Left ventricle myocardium inferior (tissue), 1 donor: ENCODE data around the gene TSC22D3. TPM values are rescaled to one million over a fixed set of nuclear protein-coding genes. Genes with fewer than 3 reads are reported as not detected.

Experiments
- DNase-seq: peaks from one replicate; pipeline ENCODE4 v3.0.0-alpha.2; 2020
- H3K27ac ChIP-seq: fragments of 200-600 bp; replicated peaks from 2 replicates; pipeline ENCODE4 v1.8.0; 2021
- H3K27me3 ChIP-seq: fragments of 200-600 bp; 2 replicates; pipeline ENCODE4 v1.8.0; 2021; ENCODE audit warnings: low read depth
- H3K36me3 ChIP-seq: fragments of 200-600 bp; 2 replicates; pipeline ENCODE4 v1.8.0; 2021
- H3K4me1 ChIP-seq: fragments of 200-600 bp; 2 replicates; pipeline ENCODE4 v1.8.0; 2021
- H3K4me3 ChIP-seq: fragments of 200-600 bp; 2 replicates; pipeline ENCODE4 v1.8.0; 2021; ENCODE audit warnings: mild to moderate bottlenecking, moderate library complexity
- H3K9me3 ChIP-seq: fragments of 200-600 bp; replicated peaks from 2 replicates; pipeline ENCODE4 v1.8.0; 2021
- intact Hi-C: fragments of 100-400 bp; cut with micrococcal nuclease; formaldehyde crosslinking; loops from one replicate; pipeline ENCODE4 v1.11.0; 2022
- total RNA-seq: library from RNA; stranded (reverse); fragmentation: NEBNext Ultra II Directional; extraction: Animal tissue kit (Norgen Biotek cat#: 25700); gene quantifications from one replicate; pipeline ENCODE4 v1.2.1, GENCODE V29; 2021
- TF ChIP-seq, protein P1 (sequence below): fragments of 200-600 bp; IDR thresholded peaks from 2 replicates; pipeline ENCODE4 v1.8.0; 2021; ENCODE audit warnings: antibody characterized with exemption, mild to moderate bottlenecking, borderline replicate concordance
- donor health status: DM: no; HTN: yes; CAD: no; lungs with severe emphysema.

Gene TSC22D3
- total RNA-seq, 1 donor from 2014 or later = 58.9 TPM

DNA sequence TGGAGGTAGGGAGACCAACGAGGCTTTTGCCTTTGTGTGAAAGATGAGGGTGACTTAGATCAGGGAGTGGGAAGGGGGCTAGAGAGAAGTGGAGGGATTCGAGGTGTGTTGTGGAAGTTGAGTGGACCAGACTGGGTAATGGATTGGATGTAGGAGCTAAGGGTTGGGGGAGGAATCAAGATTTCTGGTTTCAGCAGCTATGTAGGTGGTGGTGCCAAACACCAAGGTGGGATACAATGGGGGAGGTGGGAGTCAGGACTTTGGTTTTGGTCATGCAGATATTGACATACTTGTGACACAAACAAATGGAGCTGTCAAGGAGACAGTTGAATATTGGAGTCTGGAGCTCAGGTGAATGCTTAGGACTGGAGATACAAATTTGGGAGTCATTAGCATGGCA is 71.0 kb downstream of the TSC22D3 start:
- Histone ChIP-seq H3K4me1 (peaks cover 3% of the 10 kb centered on the region), H3K27ac (no peak overlapping the region), H3K36me3 (no peaks in the 10 kb centered on the region), H3K27me3 (no peaks in the 10 kb centered on the region), H3K9me3 (no peaks in the 10 kb centered on the region), H3K4me3 (no peak overlapping the region)
- TF ChIP-seq, protein P1, sequence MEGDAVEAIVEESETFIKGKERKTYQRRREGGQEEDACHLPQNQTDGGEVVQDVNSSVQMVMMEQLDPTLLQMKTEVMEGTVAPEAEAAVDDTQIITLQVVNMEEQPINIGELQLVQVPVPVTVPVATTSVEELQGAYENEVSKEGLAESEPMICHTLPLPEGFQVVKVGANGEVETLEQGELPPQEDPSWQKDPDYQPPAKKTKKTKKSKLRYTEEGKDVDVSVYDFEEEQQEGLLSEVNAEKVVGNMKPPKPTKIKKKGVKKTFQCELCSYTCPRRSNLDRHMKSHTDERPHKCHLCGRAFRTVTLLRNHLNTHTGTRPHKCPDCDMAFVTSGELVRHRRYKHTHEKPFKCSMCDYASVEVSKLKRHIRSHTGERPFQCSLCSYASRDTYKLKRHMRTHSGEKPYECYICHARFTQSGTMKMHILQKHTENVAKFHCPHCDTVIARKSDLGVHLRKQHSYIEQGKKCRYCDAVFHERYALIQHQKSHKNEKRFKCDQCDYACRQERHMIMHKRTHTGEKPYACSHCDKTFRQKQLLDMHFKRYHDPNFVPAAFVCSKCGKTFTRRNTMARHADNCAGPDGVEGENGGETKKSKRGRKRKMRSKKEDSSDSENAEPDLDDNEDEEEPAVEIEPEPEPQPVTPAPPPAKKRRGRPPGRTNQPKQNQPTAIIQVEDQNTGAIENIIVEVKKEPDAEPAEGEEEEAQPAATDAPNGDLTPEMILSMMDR = no peak
- intact Hi-C loops = no loop called here
- no peak for DNase-seq

DNA sequence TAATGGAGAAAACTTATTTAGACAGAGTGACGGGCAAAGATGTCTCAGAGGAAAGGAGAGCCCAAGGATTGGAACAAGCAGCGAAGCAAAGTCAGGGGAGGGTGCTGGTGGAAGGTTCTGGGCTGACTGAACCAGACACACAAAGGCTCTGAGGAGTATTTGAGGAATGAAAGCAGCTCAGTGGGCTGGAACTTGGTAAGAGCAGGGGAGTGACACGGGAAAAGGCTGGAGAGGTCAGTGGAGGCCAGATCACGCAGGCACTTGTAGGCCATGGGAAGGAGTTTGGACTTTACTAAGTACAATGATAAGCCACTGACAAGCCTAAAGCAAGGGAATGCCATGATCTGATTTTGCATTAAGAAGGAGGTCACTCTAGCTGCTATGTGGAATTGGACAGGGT is 71.4 kb downstream of the TSC22D3 start:
- peaks cover 3% of the 10 kb centered on the region for H3K4me1 ChIP-seq
- no peaks in the 10 kb centered on the region for H3K36me3 ChIP-seq
- intact Hi-C loops = no loop called here
- H3K4me3 ChIP-seq = no peak overlapping the region
- H3K27ac ChIP-seq = no peak overlapping the region
- no peaks in the 10 kb centered on the region for H3K9me3 ChIP-seq
- DNase-seq = no peak
- TF ChIP-seq, protein P1 = no peak
- H3K27me3 ChIP-seq = no peaks in the 10 kb centered on the region

DNA sequence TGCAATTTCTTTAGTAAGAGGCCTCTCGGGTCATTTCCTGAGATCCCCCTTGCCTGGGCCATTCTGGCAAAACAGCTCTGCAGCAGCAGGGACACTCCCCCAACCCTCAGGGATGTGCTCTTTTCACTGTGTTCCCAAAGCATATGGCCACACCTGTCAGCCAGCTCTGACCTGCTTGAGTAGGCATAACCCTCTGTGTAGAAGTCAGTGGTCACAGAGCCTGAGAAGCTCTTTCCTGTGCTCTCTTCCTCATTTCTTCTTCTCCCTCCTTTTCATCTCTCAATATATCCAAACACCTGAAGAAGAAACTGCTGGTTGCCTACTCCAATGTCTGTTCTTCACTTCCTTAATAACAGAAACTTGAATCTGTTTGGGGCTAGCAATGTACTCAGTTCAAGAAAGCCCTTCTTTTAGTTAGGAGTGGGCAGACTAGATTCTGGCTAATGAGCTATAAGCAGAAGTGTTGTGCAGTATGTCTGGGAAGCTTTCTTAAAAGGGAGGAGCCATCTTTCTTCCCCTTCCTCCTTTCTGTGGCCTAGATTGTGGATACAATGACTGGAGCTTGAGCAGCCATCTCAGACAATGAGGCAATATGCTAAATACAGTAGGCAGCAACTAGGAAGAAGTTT is 74.0 kb downstream of the TSC22D3 start:
- Histone ChIP-seq H3K27me3 (no peaks in the 10 kb centered on the region), H3K27ac (peak overlapping the region; percentile 69), H3K4me3 (no peak overlapping the region), H3K4me1 (peaks cover 3% of the 10 kb centered on the region), H3K9me3 (no peaks in the 10 kb centered on the region), H3K36me3 (no peaks in the 10 kb centered on the region)
- TF ChIP-seq, protein P1 = no peak
- DNase-seq = no peak
- intact Hi-C loops = no loop called here

DNA sequence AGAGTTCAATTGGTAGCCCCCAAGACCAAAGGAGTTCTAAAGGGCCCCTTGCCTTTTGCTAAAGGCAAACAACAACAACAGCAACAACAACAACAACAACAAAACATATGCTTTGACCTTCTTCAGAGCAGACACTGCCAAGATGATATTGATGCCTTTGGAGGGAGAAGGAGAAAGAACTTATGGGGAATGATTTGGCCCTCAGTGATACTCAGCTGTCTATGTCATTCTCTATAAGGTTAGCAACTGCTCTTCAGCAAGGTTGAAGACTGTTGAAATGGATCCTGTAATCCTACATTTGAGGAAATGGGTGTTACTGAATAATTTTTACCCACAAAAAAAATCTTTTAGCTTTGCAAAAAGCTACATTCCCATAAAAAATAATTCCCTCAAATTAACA is 74.8 kb downstream of the TSC22D3 start:
- peak overlapping the region; percentile 69 for H3K27ac ChIP-seq
- H3K4me3 ChIP-seq = no peak overlapping the region
- no peaks in the 10 kb centered on the region for H3K27me3 ChIP-seq
- peaks cover 3% of the 10 kb centered on the region for H3K4me1 ChIP-seq
- DNase-seq = no peak
- intact Hi-C loops = no loop called here
- TF ChIP-seq, protein P1 = no peak
- H3K36me3 ChIP-seq = no peaks in the 10 kb centered on the region
- no peaks in the 10 kb centered on the region for H3K9me3 ChIP-seq

DNA sequence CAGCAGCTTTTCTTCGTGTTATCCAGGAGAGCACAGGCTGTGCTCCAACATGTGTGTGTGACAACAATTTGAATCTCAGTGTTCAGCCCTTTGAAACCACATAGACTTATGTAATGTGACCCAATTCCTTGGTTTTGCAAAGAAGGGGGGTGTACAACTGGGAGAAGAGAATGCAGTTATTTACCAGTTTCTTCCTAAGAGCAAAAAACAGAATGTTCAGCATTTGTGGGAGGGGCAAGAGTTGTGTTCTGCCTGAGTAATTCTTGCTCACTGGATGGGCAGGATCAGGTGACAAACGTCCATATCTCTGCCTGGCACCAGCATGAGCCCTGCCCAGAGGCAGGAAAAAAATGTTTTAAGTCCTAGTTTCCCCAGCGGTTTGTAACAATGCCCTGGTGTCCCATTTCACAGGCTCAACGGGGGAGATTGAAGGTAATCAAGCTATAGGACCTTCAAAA is 75.2 kb downstream of the TSC22D3 start:
- TF ChIP-seq, protein P1 = no peak

More for the DNA sequence above, 75.2 kb downstream of the TSC22D3 start:
- peaks cover 3% of the 10 kb centered on the region for H3K4me1 ChIP-seq
- H3K27ac ChIP-seq = peak overlapping the region; percentile 69
- no peaks in the 10 kb centered on the region for H3K9me3 ChIP-seq
- no peaks in the 10 kb centered on the region for H3K27me3 ChIP-seq
- intact Hi-C loops = no loop called here
- H3K4me3 ChIP-seq = no peak overlapping the region
- no peak for DNase-seq
- no peaks in the 10 kb centered on the region for H3K36me3 ChIP-seq
